NCI-H128 (cell line): ENCODE results near the gene FAM3A.
"Not testable (repeated sequence)": the region's sequence is repeated elsewhere in the genome, so short reads cannot be mapped to it uniquely, and the experiment has no call there.

Source experiments
- DNase-seq: peaks from one replicate; lab custom pipeline; 2025; ENCODE audit not compliant: unreplicated experiment; lab: John Stamatoyannopoulos, UW

FAM3A gene

DNA sequence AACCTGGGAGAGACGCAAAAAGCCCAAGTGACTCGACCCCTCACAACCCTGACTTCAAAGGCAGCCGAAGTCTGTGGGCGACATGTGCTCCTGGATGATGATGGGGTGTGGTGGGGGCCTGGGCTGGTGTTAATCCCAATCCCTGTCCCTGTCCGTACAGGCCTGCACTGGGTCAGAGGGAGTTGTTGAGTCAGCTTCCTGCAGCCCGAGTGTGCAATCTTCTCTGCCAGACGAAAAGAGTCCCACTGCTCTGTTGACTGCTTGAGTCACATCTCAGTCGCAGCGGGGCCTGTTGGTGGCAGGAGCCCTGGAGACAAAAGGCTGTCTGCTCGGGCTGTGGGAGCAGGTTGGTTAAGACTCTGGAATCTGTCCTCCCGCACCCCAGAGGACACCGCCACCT is 10.3 kb downstream of the FAM3A start:
- DNase-seq: no peak

DNA sequence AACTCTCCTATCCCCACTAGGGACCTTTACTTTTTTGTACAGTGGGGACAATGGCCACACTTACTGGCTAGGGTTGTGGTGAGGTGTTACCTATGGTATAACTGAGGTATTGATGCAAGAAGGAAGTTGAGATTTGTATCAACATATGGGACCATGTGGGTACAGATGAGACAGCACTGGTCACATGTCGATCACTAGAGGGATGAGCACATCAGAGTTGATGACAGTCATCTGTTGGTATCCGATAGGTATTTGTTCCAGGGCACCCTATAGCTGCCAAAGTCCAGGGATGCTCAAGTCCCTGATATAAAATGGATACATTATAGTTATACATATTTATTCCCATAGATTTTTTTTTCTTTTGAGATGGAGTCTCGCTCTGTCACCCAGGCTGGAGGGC is 13.0 kb downstream of the FAM3A start:
- no peak for DNase-seq

DNA sequence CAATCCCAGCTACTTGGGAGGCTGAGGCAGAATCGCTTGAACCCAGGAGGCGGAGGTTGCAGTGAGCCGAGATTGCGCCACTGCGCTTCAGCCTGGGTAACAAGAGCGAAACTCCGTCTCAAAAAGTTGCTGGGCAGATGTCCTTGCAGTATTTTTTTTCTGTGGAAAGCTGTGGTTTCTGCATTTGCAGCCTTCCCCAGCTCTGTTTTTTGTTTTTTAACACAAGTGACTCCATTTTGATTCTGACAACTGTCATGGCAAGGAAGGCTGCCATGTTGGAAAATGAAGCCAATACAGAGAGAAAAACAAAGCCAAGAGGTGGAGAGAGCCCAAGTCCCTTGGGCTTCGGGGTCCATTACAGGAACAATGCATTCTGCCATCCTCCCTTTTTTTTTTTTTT is 13.9 kb downstream of the FAM3A start:
- DNase-seq: no peak

DNA sequence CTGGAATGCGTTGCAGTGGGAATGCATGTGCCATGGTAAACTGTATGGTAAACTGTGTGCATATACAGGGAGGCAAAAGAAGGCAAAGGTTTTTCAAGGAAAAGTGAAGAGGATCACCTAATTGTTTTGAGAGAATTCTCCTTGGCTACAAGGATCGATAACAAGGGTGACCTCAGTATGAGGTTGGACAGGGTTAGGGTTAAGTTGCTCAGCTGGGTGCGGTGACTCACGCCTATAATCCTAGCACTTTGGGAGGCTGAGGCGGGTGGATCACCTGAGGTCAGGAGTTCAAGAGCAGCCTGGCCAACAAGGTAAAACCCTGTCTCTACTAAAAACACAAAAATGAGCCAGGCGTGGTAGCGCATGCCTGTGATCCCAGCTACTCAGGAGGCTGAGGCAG is 14.6 kb downstream of the FAM3A start:
- DNase-seq: not testable (repeated sequence)

DNA sequence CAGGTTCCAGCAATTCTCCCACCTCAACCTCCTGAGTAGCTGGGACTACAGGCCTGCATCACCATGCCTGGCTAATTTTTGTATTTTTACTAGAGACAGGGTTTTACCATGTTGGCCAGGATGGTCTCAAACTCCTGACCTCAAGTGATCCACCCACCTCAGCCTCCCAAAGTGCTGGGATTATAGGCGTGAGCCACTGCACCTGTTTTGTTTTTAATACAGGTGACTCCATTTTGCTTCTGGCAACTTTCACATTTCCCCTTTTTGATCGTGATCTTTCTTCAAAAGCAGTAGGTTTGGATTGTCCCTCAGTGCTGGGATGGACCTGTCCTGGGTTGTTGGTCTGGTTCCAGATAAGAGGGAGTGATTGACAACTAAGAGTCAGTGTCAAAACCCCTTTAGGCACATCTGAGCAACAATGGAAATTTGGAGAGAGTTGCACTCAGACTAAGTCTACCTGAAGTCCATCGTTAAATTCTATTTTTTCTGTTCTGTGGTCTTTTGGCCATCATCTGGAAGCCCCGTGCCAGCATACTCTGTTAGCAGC is 19.4 kb downstream of the FAM3A start:
- not testable (repeated sequence) for DNase-seq

DNA sequence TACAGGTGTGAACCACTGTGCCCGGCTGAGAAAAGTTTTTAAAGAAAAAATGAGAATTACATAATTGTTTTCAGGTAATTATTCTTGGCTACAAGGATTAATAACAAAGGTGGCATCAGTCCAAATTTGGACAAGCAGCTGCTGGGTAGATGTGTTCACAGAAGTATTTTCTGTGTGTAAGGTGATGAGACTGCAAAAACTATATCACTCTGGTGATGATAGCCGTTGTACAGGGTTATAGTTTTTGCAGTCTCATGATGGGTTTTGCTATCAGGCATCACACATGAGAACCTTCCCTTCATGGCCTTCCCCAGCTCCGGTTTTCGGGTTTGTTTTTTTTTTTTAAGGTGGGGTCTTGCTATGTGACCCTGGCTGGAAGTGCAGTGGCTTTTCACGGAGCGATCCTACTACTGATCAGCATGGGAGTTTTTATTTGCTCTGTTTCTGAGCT is 20.5 kb downstream of the FAM3A start:
- DNase-seq: no peak

DNA sequence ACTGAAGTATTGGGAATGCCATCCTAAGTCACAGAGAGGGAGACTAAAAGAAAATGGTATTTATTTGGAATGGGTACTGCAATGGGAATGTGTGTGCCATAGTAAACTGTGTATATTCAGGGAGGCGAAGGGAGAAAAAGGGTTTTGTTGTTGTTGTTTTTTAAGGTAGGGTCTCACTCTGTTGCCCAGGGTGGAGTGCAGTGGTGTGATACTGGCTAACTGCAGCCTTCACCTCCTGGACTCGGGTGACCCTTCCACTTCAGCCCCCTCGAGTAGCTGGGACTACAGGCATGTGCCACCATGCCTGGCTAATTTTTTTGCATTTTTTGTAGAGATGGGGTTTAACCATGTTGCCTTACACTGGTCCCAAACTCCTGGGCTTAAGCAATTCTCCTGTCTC is 21.3 kb downstream of the FAM3A start:
- no peak for DNase-seq

DNA sequence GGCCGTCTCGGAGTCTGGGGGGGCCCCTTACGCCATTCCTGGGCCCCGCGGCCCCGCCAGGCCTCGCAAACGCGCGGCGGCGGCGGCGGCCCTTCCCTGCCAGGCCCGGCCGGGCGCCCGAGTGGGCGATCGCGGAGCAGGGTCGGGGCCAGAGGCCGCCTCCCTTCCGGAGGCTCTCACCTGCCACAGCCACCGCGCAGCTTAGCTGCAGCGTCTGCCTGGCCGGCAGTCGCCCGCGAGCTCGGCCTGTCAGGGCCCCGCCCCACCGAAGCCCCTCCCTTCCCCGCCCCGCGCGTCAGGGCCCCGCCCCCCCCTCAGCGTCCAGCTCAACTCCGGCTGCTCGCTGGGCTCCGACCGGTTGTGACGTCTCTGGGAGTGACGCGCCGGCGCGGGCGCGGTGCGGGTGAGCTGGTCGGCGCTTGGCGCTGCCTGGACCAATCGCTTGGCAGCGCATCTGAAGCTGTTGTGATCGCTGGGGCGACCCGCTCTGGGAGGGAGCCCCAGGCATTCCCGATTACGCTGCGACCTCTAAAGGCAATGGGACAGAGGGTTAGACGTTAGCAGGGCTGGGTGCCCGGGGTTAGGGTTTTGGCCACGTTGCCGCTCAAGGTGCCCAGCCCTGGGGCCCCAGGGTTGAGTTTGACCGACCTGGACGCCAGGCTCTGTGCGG is 25.5 kb downstream of the FAM3A start, which contains the start of gene SLC10A3:
Gene SLC10A3 (minus strand): TSS at position 216 of the 670 bp plus-strand sequence. CDS start 1,689 bp downstream, outside the sequence.
- DNase-seq: peak; percentile 80

DNA sequence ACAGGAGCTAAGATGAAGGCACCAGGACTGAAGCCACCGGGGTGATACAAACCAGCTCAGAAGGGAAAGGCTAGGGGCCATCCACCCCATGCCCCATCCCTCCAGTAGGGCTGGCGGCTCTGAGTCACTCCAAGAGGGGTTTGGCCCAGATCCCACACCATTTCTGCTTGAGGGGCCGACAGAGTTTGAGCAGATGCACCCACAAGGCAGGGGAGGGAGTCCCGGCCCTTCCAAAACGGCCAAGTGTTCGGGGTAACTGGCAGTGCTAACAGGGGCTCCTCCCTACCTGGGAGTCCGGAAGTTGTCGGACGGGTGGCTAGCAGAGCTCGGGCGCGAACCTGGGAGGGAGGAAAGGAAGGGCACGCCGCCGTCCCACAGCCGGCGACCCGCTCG is 26.0 kb downstream of the FAM3A start:
- no peak for DNase-seq

DNA sequence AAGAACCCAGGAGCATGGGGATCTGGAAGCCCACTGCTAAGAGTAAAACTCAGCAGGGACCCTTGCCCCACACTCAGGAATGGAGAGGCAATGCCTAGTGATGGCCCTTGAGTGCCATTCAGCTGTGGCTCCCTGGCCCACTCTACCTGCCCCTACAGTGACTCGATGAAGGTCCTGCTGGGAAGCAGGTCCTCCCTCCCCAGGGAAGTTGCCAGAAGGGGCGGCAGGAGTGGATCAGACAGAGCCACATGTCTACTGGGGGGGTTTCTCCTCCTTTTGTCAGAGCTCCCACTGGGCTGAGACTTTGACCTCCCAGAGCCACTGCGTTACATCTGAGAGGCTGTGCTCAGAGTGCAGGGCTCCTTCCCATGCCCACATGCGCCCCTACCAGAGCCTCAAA is 26.9 kb downstream of the FAM3A start:
- no peak for DNase-seq

DNA sequence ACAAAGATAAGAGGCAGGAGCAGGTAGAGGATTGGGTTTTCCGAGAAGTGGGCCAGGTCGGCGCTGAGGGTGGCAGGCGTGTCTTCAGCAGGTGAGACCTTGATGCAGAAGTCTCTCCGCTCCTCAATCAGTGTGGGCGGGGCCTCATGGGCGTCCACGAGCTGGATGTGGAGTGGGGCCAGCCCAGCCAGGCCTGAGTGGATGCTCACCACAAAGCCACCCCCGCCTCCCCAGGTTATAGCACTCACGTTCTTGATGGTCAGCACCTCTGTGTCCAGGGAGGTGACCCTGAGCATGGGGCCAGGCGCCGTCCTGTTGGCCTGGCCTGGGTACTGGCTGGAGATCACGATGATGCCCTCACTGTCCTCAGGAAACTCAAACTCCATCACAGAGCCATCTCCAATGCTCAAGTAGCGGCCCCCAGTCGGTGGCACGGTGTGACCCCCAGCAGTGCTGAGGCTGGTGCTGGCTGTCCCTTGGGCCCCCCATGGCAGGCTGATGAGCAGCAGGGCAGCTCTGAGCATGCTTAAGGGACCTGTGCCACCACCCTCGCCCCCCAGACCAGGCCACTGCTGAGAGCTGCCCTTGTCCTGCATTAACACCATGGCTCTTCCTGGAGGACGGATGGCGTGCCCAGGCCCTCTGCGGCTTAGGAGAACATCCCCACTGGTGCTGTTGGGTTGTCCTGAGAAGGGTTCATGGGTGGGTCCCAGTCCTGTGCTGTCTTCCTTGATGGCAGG is 27.5 kb downstream of the FAM3A start:
- DNase-seq: no peak

DNA sequence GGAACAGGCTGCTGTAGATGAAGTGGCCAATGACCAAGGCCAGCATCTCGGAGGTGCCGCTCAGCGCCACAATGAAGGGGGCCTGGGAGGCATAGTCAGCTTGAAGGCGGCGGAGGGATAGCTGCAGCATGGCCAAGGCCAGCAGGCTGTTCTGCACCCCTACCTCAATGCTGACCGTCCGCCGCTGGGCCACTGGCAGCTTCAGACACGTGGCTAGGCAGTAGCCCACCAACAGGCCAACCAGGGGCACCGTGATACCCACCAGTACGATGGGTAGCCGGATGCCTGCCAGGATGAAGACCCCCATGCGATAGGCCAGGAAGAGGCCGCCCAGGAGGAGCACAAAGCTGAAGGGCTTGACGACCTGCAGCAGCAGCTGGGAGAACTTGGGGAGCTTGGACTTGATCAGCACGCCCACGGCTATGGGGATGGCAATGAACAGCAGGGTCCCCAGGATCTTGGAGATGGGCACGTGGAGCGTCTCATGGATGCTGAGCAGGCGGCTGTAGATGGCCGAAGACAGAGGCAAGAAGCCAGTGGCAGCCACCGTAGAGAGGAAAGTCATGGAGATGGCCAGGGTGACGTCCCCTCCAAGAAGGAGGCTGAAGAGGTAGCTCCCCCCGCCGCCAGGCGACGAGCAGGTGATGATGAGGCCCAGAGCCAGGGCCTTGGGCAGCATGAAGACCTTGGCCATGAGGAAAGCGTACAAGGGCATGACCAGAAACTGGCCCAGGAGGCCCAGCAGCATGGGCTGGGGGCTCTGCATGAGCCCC is 28.3 kb downstream of the FAM3A start:
- no peak for DNase-seq

DNA sequence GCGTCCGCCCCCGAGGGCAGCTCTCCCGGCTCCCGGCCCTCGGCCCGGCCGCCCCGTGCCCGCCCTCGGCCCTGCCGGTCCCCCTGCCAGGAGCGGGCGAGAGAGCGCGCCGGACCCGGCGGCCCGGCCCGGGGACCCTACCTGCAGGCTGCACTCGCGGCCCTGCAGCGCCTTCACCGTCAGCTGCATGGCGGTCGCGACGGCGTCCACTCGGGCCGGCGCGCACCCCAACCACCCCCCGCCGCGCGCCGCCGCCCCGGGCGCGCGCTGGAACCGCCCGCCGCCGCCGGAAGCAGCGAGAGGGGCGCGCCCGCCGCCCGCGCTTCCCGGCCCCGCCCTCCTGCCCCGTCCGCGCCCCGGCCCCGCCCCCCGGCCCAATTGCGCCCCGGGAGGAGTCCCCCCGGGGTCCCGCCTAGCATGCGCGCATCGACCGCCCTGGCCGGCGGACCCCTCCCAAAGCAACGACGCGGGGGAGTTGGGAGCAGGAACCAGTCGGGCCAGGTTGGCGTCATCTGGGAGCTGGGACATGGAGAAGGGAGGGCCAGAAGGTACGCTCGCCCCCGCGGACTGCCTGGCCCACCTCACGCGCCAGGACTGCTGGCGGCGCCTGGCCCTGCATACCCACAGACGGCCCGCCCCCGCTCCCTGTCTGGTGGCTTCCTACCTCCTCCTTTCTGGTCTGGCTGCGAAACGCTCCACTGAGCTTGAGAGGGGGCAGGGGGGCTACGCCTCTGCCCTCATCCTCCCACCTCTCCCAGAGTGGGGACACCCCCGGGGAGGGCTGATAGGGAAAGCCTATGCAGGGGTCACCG is 29.4 kb downstream of the FAM3A start, which contains the start of gene UBL4A:
Gene UBL4A (minus strand): TSS at position 220 of the 812 bp plus-strand sequence. CDS start 31 bp downstream, at position 189.
- DNase-seq: no peak

DNA sequence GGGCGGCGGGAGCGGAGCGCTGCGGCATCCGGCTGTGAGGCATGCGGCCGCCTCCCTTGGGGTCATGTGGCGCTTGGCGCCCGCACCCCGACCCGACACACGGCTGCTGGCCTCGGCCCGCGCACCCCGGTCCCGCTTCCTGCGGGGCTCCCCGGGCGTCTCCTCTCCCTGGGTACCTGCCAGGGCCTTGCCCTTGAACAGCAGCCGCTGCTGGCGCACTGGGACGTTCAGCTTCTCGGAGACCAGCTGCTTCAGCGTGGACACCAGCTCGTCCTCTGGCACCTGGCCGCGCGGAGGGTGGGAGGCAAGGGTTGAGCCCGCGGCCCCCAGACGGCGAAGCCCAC is 30.0 kb downstream of the FAM3A start:
- no peak for DNase-seq

DNA sequence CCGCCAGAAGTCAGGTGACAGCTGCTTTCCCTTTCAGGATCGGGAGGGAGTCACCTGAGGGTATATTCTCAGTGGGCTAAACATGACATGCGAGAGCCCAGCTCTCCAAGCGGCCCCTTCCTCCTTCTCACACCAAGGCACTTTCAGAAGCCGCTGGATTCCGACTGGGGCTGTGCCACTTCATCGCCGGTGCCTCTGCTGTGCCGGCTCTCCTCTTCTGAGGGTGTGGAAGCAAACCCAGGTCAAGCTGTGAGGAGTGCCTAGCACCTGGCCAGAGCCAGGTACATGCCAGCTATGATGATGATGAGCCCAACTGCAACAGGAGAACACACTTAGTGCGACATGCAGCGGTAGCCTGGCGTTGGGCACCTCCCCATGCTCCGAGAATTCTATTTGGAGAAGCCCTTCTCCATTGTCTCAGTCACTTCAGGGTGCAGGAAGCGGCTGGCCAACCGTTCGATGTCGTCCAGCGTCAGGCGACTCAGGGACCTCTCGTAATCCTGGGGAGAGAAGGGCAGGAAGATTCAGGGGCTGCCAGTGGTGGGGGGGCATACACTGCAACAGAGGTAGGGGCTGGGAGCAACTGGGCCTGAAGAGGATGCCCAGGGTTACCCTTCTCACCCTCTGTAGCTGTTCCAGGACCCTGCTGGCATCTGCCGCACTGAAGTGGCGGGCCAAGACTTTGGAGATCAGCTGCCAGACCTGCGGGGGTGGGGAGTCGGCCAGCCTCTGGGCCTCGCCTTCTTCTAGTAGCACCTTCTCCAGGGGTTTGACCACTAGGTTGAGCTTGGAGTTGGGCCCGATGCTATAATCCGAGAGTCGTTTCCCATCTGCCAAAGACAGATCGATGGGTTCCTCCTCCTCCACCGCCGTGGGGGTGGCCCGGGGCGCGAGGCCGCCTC is 30.6 kb downstream of the FAM3A start:
- no peak for DNase-seq

DNA sequence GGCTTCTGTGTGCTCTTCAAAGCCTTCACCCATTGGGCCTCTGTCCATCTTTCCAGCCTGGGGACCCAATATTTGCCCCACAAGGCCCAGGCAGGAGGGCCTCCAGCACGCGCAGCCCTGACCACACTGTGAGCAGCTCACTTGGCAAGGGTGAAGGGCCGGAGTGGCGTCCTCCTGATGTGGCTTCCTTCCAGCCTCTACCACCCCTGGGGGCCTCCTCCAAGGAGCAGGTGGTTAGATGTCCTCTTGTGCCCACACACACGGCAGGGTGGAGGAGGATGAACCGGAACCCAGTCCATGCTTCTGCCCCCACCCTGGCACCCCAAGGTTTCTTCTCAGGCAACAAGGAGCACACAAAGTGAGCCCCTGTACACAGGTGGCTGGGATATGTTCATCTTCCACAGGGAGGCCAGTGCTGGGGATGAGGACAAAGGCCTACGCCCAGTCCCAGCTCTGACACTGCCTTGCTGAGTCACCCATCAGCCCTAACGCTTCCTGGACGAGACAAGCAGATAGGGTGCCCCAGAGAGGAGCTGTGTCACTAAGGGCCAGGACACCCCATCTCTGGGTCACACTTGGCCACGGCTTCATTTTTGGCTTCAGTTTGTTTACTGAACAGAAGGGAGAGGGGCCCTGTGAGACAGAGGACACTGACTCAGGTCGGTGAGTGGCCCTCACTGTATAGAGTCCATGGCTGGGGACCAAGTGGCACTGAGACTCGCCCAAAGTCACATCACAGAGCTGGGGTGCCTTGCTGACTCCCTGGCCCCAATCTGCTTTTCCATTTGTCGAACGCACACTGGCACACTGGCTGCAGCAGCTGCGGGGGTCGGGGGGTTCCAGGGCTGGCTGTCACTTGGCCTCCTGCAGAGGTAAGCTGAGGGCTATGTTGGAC is 31.5 kb downstream of the FAM3A start:
- DNase-seq: no peak

DNA sequence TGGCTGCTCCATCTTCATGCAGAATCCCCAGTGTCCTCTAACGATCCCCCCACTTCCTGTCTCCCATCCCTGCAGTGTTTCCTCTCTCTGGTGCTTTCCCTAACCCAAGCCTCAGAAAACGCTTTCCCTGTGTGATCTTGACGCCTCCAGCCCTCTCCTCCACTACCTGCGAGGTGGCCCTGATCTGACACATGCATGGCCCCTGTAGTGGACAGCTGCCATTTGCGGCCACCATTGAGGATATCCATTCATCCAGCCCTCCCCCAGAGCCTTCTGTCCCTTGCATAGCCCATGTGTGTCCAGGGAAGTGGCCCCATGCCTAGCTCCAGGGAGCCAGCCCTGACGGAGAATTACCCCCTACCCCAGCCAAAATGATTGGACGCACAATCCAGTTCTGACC is 32.7 kb downstream of the FAM3A start:
- no peak for DNase-seq

DNA sequence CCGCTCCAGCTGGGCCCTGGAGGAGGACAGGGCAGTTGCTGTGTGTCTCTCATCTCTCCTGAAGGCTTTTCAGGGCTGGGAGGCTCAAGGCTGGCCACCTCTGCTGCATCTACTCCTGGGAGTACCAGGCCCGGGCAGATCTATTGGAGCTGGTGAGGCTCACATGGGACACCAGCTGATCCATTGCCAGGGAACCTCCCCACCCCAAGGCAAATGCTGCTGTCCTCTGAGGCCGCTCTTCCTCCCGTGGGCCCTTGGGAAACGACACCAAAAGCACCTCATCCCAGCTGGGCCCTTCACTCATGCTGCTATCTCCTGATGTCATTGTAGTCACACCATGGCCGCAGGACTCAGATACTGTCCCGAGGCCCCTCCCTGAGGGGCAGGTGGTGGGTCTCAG is 33.2 kb downstream of the FAM3A start:
- no peak for DNase-seq
